GM10248 (cell line): ENCODE results near the gene PRKCD.

ENCODE experiments used
- CTCF ChIA-PET: fragments of 300-600 bp; sonication (Branson Sonifier 250); formaldehyde crosslinking; extraction: SDS; loops from one replicate; lab custom pipeline; 2021; ENCODE audit warnings: antibody characterized with exemption; lab: Yijun Ruan, JAX
- POLR2A ChIA-PET: fragments of 350-650 bp; sonication (Branson Sonifier 250); formaldehyde crosslinking; extraction: SDS; loops from one replicate; lab custom pipeline; 2020; ENCODE audit warnings: antibody characterized with exemption; lab: Yijun Ruan, JAX
- DNase-seq: peaks from one replicate; pipeline ENCODE4 v3.0.0; 2012; ENCODE audit errors: extremely low spot score
- TF ChIP-seq, protein P1 (sequence below): IDR thresholded peaks from 2 replicates; pipeline ENCODE4 v1.5.1; 2012; ENCODE audit warnings: mild to moderate bottlenecking, low read depth; ENCODE audit errors: extremely low read depth, missing control alignments, control extremely low read depth

Gene PRKCD

DNA sequence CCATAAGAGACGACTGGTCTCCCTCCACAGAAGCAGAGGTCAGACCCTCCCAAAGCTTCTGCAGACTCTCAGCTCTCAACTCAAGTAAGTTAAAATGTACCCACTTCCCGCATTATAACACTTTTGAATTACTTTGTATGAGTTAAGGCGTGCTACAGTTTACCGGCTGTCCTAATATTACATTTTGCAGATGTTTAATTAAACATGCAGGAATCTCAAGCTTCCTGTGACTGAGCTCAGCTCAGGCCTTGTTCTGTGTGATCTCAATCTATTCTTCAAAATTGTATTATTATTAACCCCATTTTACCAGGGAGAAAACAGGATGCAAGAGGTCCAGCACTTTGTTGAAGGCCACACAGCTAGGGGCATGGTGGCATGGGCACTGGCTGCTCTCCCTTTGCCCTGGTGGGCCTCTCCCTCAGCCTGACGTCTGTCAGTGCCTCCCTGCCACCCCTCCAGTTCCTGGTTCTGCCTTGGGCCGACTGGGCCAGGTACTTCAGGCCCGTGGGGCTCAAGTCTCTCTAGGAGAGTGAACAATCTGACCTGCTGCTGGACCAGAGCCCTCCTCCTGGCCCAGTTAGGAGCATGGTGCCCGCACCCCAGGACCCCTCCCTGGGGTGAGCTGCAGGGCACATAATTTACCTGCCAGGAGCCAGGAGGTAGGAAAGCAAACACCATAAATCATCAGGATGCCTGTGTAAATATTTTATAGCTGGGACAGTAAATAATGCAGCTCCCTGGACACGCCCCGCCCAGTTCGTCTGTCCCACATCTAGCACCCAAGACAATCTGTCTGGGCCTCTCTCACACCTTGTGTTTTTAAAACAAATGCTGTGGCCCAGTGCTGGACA is 15.9 kb upstream of the PRKCD start:
- ChIA-PET POLR2A (no interaction called here), CTCF (interaction anchor here (0.8 to 9.7 kb wide), 7 partner anchors 11 to 51 kb away, joined by 3 to 114 read pairs (median 6); partner anchors contain the start of genes PRKCD and RFT1)
- DNase-seq, result no peak
- TF ChIP-seq, protein P1, sequence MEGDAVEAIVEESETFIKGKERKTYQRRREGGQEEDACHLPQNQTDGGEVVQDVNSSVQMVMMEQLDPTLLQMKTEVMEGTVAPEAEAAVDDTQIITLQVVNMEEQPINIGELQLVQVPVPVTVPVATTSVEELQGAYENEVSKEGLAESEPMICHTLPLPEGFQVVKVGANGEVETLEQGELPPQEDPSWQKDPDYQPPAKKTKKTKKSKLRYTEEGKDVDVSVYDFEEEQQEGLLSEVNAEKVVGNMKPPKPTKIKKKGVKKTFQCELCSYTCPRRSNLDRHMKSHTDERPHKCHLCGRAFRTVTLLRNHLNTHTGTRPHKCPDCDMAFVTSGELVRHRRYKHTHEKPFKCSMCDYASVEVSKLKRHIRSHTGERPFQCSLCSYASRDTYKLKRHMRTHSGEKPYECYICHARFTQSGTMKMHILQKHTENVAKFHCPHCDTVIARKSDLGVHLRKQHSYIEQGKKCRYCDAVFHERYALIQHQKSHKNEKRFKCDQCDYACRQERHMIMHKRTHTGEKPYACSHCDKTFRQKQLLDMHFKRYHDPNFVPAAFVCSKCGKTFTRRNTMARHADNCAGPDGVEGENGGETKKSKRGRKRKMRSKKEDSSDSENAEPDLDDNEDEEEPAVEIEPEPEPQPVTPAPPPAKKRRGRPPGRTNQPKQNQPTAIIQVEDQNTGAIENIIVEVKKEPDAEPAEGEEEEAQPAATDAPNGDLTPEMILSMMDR, result no peak

DNA sequence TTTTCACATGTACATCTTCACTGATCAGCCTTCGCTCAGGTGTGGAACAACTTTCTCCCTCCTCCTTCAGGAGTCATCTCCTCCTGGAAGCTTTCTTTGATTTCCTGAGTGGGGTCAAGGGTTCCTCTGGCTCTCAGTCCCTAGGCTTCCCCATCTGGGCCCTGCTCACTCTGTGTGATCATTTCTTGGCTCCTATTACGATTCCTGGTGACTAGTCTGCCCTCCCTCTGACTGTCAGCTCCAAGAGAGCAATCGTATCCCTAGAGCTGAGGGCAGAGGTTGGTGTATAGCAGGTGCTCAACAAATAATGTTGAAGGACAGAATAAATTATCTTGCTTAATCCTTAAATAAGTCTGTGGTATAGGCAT is 15.3 kb upstream of the PRKCD start:
- CTCF ChIA-PET, result interaction anchor here (0.8 to 9.7 kb wide), 8 partner anchors 11 to 51 kb away, joined by 3 to 114 read pairs (median 5); partner anchors contain the start of genes PRKCD and RFT1
- TF ChIP-seq, protein P1, result no peak
- DNase-seq, result no peak
- POLR2A ChIA-PET, result no interaction called here

DNA sequence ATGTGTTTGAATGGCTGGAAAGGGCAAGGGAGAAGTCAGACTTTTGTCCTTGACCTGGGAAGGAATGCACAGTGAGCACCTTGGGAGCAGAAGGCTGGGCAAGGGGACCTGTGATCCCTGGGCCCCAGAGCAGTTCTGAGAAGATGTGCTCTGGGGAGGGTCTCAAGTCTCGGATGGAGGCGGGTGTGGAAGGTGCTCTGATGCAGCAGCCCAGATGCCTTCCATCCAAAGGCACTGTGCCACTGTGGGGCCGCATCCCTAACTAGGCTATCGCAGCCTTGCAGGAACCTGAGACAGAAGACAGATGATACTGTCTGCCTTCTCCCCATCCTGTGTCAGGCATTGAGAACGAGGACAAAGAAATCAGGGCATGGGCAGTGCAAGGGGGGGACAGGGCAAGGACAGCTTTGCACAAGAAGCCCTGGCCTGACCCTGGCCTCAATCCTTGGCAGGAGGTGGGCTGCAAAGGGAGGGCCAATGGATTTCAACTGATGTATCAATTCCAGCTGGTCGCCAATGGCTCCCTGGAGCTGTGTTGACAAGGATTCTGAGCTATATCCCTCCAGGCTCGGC is 14.6 kb upstream of the PRKCD start:
- TF ChIP-seq, protein P1, result no peak
- ChIA-PET POLR2A (no interaction called here), CTCF (interaction anchor here (1.2 to 9.7 kb wide), 6 partner anchors 10 to 34 kb away, joined by 3 to 114 read pairs (median 8); partner anchors contain the start of genes PRKCD and RFT1)
- DNase-seq, result no peak

DNA sequence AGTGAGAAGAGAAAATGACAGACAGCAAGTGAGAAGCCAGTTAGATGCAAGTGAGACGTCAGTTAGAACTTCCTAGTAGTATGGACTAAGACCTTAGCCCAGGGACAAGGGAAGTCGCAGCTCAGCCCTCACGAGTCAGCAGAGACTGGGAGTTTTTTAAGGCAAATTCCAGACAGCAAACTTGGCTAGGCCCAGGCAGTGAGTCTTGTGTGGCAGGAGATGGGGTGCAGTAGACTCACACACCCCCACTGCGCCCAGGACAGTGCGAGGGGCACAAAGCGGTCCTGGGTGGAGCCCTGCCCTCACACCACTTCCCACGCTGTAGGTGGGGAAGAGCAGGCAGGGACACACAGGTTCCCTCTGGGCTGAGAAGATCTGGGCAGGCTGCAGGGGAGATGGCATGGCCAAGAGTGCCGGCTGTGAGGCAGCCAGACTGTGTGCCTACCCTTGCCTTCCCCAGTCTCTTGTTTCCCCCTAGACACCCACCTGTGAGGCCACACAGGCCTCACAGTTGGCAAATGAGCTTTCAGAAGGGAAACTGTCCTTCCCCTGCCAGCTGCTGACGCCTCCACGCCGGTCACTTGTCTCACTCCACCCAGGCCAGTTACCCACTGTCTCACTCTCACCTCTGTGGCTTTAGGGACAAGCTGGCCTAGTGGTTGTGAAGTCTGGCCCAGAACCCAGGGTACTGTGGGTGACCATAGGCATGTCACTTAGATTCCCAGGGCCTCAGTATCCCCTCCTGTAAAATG is 13.7 kb upstream of the PRKCD start:
- no peak for DNase-seq
- CTCF ChIA-PET, result interaction anchor here (1.0 to 9.7 kb wide), 5 partner anchors 12 to 212 kb away, joined by 3 to 114 read pairs (median 12); partner anchors contain the start of genes PRKCD and RFT1
- POLR2A ChIA-PET, result no interaction called here
- TF ChIP-seq, protein P1, result no peak

DNA sequence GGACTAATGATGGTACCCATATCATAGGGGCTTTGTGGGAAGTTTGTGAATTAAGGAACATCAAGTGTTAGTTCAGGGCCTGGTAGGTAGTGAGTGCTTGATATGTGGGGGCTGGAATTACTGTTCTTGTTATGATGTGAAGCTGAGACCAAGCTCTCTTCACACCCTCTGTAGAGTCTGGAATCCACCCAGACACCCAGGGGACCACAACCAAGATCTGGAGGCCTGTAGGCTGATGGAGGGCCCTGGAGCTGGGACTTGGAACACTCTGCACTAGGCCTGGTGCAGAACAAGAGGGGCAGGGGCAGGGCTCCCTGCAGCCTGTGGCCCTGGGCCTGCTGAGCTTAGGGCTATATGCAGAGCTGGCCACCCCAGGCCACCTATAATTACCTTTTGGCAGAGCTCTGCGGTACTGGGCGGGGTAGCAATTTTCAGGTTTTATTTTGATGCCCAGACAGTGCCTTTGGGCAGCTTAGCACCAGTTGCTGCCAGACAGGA is 13.1 kb upstream of the PRKCD start:
- CTCF ChIA-PET, result interaction anchor here (1.0 to 9.7 kb wide), 5 partner anchors 11 to 213 kb away, joined by 3 to 114 read pairs (median 12); partner anchors contain the start of genes PRKCD and RFT1
- TF ChIP-seq, protein P1, result no peak
- no peak for DNase-seq
- POLR2A ChIA-PET, result no interaction called here
